Mucosa of gallbladder (tissue), 1 donor: ENCODE results near the gene CERS3. TPM values are rescaled to one million over a fixed set of nuclear protein-coding genes. Genes with fewer than 3 reads are reported as not detected.
A peak's percentile ranks its signal among the peaks of the same experiment; 100 is the strongest.

Experiments
- DNase-seq: peaks from one replicate; pipeline ENCODE4 v3.0.0-alpha.2; 2020; ENCODE audit warnings: low spot score
- total RNA-seq: library from RNA; stranded (reverse); gene quantifications from one replicate; pipeline ENCODE4 v1.2.1, GENCODE V29; 2021
- donor health status: DM: no; HTN: no; CAD: no.

CERS3 gene
- total RNA-seq, 1 donor from 2014 or later, result not detected

DNA sequence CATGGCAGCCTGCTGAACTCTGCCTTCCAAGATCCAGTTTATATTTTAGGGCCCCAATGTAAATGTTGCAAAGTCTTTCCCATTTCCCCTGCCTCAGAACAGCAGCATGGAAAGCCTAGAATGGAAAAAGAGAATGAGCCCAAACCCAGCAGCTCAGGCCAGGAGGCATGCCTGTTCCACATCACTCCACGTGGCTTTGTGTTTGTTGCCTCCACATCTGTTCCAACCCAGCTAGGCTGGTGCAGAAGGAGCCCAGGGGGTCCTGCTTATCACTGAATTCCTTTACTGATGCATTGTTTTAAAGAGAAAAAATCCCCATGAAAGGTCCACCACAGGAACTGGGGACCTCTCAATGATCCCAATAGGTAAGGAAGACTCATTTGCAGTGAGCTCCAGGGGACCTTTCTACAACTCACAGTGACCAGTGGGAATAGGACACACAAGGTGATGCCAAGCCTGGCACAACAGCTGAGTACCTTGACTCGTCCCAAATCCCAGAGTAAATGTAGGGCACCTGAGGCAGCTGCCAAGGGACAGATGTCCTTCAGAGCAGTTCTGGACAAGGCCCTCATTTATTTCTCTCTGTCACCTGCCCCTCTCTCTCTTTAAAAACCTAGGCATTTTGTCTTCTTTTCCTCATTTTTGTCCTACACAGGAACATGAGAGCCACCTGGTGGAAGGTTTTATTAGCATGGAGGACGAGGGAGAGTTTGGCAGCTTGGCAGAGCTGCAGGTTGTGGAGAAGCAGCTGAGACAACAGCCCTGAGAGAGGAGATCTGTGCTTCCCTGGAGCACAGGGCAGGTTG is 145.2 kb downstream of the CERS3 start:
- peak; percentile 14 for DNase-seq

DNA sequence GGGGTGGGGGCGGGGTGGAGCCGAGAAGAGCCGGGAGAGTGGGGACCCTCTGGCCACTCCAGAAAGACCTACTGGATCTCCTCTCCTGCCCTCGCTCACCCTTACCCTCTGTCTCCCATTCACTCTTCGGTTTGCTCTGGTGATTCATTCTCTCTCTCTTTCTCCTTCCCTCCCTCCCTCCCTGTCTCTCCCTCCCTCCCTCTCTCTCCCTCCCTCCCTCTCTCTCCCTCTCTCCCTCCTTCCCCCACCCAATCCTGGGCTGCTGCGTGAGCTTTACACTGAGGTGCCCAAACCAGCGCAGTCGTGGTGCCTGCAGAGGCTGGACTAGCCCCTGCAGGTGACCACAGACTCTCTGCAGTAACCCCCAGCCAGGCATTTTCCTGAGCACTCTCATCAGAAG is 154.8 kb downstream of the CERS3 start:
- DNase-seq, result no peak

DNA sequence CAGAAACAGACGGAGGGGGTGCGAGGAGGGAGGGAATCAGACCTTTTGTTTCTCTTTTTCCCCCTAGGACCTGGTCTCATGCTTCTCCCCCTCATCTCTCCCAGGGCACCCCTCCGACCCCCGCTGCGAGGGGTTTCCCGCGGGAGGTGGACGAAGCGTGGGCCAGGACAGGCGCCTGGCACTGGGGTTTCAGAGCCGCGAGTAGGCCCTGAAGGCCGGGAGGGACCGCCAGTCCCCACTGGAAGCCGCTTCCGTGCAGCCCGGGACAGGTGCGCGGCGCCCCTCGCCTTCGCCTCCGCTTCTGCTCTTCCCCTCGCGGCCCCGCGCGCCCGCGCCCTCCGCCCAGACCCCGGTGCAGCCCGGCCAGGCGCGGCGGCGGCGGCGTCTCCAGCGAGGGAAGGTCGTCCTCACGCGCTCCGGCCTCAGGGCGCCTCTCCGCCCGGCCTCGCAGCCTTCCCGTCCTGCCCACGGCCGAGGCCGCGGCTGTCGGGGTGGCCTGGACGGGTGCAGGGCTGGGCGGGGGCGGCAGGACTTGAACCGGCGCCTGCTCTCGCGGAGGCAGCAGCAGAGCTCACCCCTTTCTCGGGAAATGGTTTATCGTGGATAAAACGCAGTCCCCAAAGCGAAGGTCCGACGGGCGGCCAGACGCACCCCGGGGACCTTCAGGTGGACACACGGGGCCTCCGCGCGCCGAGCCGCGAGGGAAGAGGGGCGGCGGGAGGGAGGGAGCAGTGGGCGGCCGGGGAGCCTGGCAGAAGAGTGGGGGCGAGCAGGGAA is 155.4 kb downstream of the CERS3 start:
- DNase-seq, result no peak

DNA sequence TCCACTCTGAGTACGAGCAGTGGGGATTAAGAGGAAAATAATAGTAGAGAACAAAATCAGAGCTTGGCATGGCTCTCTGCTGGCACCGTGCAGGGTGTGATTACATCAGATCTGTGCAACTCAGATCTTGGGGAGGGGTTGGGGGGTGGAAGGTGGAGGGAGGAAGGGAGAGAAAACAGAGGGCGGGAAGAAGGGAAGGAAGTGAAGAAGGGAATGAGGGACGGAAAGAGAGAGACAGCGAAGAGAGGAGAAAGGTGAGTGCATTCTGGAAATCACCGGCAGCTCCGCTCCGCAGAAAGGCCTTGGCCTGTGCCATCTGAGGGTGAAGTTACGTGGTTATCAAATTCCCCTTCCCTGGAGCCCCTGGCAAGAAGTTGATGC is 156.0 kb downstream of the CERS3 start:
- no peak for DNase-seq

DNA sequence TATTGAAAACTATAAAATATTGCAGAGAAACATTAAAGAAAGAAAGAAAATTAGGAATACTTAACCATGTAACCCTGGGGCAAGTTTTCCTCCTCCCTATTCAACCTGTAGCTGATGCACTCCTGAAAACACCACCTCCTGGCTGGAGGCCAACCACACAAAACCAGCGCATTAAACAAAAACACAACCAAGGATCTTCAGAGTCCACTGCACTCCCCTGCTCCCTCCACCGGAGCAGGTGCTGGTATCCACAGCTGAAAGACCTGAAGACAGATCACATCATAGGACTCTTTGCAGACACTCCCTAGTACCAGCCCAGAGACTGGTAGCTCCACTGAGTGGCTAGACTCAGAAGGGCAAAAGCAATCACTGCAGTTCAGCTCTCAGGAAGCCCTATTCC is 173.4 kb downstream of the CERS3 start:
- no peak for DNase-seq

DNA sequence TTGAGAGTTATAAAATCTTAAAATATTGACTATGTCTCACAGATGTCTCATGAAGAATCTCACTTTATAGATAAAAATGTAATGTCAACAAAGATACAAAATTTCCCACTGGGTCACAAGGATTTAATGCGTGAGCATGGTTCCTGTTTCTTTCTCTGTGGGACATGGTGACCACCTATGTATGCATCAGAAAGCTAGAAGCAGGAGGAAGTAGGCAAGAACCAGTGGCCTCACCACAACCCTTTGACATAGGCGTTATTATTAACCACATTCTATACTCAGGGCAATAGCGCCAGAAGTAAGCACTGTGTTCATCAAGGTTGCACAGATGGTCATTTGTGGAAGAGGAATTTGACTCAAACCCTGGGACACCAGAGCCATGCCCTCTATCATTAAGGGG is 175.3 kb downstream of the CERS3 start:
- DNase-seq, result no peak

DNA sequence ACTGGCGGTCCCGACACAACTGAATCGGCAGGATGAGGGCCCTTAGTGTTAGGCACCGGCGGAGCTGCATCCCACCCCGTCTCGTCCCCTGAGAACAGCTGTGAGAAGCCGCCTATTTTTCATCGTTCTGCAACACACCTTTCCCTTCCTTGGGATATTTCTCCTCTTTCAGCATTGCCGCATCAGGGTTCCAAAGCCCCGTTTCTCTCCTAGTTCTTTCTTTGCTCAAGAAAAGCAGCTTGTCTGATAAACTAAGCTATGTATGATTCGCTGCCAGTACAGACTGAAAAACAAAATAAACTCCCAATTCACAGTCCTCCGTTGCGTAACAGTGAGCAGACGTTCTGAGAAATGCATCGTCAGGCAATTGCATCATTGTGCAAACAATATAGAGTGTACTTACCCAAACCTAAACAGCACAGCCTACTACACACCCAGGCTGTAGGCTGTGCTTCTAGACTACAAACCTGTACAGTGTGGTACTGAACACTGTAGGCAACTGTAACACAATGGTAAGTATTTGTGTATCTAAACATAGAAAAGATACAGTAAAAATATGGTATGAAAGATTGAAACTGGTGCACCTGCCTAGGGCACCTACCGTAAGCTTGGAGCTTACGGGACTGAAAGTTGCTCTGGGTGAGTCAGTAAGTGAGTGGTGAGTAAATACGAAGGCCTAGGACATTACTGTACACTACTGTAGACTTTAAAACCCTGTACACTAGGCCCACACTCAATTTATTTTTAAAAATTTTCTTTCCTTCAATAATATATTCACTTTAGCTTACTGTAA is 178.1 kb downstream of the CERS3 start:
- DNase-seq, result peak; percentile 48

Other genes with a start within 250 kb of the CERS3 start
- 3.6 TPM for gene ADAMTS17, start 187.0 kb downstream of the CERS3 start, total RNA-seq
- gene LINS1, start 73.2 kb upstream of the CERS3 start, total RNA-seq, result 9.5 TPM
- 13.4 TPM for gene ASB7, start 73.6 kb upstream of the CERS3 start, total RNA-seq